ENCODE data around the gene ZBTB38.

Gene ZBTB38

GRCh38 chr3:141334627-141335250 is 33.6 kb upstream of the ZBTB38 start:
- Histone ChIP-seq H3K27me3 (ENCODE audit: insufficient read depth, poor library complexity, severe bottlenecking) (no peaks in the 10 kb centered on the region), H3K27ac (replicated peaks) (no peak overlapping the region), H3K4me3 (replicated peaks; ENCODE audit: insufficient read depth, low read length) (no peak overlapping the region)
- no peak for DNase-seq (ENCODE audit: low read depth in 1 of 2, low spot score in 1 of 2)
- TF ChIP-seq POLR2AphosphoS5 (IDR thresholded peaks at IDR 0.05; ENCODE audit: low read depth) (no peak), CTCF (IDR thresholded peaks at IDR 0.05; ENCODE audit: insufficient read depth, low read length) (no peak), GABPA (IDR thresholded peaks at IDR 0.05; ENCODE audit: low read depth) (no peak), SPI1 (IDR thresholded peaks at IDR 0.05; ENCODE audit: borderline replicate concordance, low read depth) (no peak), REST (IDR thresholded peaks at IDR 0.05; ENCODE audit: insufficient replicate concordance, low read depth) (no peak)

- H3K27me3 ChIP-seq (ENCODE audit: insufficient read depth, poor library complexity, severe bottlenecking) = no peaks in the 10 kb centered on the region
- DNase-seq (ENCODE audit: low read depth in 1 of 2, low spot score in 1 of 2) = no peak
- H3K27ac ChIP-seq (replicated peaks) = no peak overlapping the region
- TF ChIP-seq GABPA (IDR thresholded peaks at IDR 0.05; ENCODE audit: low read depth) = no peak
- no peak overlapping the region for H3K4me3 ChIP-seq (replicated peaks; ENCODE audit: insufficient read depth, low read length)
These were observed 32.7 kb upstream of the ZBTB38 start for GRCh38 chr3:141335531-141336061.

GRCh38 chr3:141336672-141337522 is 31.4 kb upstream of the ZBTB38 start:
- DNase-seq (ENCODE audit: low read depth in 1 of 2, low spot score in 1 of 2) = no peak
- Histone ChIP-seq H3K4me3 (replicated peaks; ENCODE audit: insufficient read depth, low read length) (no peak overlapping the region), H3K27ac (replicated peaks) (no peak overlapping the region), H3K27me3 (ENCODE audit: insufficient read depth, poor library complexity, severe bottlenecking) (no peaks in the 10 kb centered on the region)
- TF ChIP-seq REST (IDR thresholded peaks at IDR 0.05; ENCODE audit: insufficient replicate concordance, low read depth) = no peak
- TF ChIP-seq GABPA (IDR thresholded peaks at IDR 0.05; ENCODE audit: low read depth) = no peak
- no peak for TF ChIP-seq POLR2AphosphoS5 (IDR thresholded peaks at IDR 0.05; ENCODE audit: low read depth)
- no peak for TF ChIP-seq SPI1 (IDR thresholded peaks at IDR 0.05; ENCODE audit: borderline replicate concordance, low read depth)
- no peak for TF ChIP-seq CTCF (IDR thresholded peaks at IDR 0.05; ENCODE audit: insufficient read depth, low read length)

GRCh38 chr3:141337523-141337854 is 30.8 kb upstream of the ZBTB38 start:
- H3K27ac ChIP-seq (replicated peaks) = no peak overlapping the region

More at GRCh38 chr3:141337523-141337854, 30.8 kb upstream of the ZBTB38 start:
- H3K4me3 ChIP-seq (replicated peaks; ENCODE audit: insufficient read depth, low read length) = no peak overlapping the region
- TF ChIP-seq CTCF (IDR thresholded peaks at IDR 0.05; ENCODE audit: insufficient read depth, low read length) (no peak), SPI1 (IDR thresholded peaks at IDR 0.05; ENCODE audit: borderline replicate concordance, low read depth) (no peak), REST (IDR thresholded peaks at IDR 0.05; ENCODE audit: insufficient replicate concordance, low read depth) (no peak), GABPA (IDR thresholded peaks at IDR 0.05; ENCODE audit: low read depth) (no peak), POLR2AphosphoS5 (IDR thresholded peaks at IDR 0.05; ENCODE audit: low read depth) (no peak)
- no peak for DNase-seq (ENCODE audit: low read depth in 1 of 2, low spot score in 1 of 2)
- H3K27me3 ChIP-seq (ENCODE audit: insufficient read depth, poor library complexity, severe bottlenecking) = no peaks in the 10 kb centered on the region
